GM19452 (cell line): ENCODE data around the gene PRCD.
"Not testable (repeated sequence)": the region's sequence is repeated elsewhere in the genome, so short reads cannot be mapped to it uniquely, and the experiment has no call there.

Experiments used
- ATAC-seq: cut with Tn5 transposase; IDR thresholded peaks from one replicate; pipeline ENCODE4 v1.9.1; 2021; ENCODE audit not compliant: unreplicated experiment

Gene PRCD

DNA sequence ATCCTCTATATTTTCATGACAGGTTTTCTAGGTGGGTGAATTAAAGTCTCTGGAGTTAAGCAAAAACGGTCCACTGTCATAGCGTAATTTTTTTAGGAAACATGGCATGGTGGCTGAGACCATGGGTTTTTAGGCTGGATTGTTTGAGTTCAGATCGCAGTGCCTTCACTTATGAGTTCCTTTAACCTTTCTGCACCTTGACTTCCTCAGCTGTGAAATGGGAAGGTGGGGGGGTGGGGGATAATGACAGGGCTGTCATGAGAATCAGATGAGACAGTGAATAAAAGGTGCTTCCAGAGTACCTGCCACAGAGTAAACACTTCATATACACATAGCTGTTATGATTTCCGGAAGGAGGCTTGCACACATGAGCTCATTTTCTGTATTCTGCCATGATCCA, 11.8 kb downstream of the PRCD start:
- no peak for ATAC-seq

DNA sequence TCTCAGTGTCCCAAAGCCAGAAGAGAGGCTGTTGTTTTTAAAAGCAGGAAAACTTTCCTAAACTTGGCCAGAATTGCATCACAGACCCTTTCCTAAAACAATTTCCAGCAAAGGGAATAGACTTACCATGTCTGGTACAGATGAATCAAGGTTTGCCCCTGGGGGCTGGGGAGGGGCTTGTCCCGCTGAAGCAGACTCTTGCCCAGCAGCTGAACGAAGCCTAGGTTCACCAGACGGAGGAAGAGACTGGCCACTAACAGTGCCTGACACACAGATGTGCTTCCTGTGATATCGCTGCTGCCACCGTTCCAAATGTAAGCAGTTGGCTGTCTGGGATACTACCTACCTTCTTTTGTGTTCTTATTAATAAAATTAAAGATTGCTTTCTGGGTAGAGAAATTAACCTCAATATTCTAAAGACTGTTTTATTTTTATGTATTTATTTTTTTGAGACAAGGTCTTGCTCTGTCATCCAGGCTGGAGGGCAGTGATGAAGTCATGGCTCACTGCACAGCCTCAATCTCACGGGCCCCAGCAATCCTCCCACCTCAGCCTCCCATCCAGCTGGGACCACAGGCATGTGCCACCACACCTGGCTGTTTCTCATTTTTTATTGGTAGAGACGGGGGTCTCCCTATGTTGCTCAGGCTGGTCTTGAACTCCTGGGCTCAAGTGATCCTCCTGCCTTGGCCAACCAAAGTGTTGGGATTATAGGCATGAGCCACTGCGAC, 13.5 kb downstream of the PRCD start:
- no peak for ATAC-seq

DNA sequence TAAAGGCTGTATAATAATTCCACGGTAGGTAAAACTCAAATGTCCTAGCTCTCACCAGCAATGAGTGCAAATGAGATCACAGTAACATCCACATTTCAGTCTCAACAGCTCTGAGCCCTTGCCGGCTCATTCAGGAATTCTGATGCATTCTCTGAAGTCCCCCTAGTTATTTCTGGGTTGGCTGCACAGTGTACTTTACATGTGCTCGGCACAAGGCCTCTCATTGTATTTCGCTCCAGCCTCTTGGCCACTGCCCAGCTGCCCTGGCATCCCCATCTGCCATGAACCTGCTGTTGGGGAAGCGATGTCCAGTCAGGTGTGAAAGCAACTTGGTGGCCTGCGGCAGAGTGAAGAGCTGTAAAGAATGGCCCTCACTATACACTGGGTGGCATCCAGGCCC, 14.3 kb downstream of the PRCD start:
- ATAC-seq, result no peak

DNA sequence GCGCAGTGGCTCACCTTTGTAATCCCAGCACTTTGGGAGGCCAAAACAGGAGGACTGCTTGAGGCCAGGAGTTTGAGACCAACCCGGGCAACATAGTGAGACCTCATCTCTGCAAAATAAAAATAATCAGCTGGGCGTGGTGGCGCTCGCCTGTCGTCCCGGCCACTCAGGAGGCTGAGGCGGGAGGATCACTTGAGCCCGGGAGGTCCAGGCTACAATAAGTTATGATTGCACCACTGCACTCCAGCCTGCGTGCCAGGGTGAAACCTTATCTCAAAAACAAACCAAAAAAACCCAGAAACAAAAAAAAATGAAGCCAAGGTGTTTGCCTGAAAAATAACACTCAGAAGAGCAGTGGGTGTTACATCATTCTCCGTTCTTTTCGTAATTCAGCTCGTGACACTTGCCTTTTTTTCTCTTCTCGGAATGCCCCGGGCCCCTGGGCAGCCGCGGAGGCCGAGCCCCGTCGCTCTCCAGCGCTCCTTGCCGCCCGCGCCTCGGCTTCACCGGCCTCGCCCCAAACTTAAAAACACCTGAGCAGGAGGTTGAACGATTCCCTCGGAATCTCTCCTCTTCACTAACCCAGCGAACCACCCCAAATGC, 17.0 kb downstream of the PRCD start:
- peak; percentile 15 for ATAC-seq

DNA sequence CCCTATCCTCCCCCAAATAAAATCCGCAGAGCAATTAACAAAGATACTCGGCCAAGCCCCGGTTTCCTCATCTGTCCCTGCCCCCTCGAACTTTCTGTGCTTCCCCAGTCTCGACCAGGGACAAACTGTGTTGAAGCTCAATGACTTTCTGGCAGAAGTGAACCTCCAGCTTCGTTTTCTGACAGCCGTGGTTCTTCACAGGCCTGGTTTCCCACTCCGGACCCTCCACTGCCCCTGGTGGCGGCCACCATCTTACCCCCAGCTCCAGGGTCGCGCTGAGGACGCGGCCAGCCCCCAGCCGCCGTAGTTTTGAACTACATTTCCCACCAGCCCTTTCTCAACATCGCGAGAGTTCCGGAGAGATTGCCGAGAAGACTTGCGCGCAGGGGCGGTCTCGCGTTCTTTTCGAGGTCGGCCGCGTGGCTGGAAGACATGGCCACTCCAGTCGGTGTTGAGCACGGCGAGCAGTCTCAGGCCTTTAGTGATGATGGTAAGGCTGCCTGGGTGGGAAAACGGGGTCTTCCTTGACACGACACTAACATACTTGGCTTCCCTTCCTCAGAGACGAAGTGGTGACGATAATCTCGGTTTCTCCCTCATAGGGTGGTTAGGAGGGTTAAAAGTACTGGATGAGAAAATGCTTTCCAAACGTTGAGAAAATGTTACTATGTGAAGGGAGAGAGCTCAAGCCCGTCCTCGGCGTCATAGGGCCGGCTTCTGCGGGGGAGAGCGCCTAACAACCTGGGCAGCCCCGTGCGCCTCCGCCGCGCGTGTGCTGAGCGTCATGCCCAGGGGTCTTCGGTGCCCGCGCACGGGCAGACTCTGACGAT, 17.7 kb downstream of the PRCD start:
- ATAC-seq, result peak; percentile 80

DNA sequence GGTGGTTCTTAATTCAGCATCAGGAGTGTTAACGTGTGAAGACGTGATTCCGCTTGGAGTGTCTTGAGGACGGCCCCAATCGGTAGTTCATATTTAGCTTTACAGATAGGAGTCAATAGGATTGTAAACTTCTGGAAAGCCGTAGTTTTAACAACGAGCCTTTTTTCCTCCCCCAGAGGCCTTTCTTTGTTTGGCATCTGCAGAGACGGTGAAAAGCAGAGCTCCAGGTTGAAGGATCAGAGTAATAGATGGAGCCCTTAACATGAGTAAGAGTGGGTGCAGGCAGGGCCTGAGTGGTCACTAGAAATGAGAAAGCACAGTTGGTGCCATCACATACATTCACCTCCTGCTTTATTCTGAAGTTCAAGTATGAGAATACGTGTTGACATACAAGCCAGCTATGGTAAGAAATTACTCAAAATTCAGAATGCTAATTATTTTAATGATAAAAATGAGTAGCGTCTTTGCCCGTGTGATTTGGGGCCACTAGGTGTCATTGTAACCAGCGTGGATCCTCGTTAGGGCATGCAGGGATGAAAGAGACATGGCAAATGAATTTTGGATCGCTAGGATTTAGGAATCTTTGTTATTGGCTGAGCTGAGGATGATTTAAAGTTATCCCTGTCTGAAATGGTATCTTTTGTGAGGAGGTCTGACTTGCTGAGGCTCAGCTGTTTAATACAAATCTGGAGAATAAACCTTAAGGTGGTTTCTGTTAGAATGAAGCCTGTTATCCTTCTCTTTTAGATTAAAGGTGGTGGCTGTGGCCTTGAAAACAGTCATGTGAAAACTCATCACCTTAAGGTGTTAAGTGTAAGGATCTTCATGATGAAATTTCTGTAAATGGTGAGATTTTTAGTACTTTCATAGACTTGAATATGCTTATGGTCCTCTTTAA, 18.6 kb downstream of the PRCD start:
- no peak for ATAC-seq

DNA sequence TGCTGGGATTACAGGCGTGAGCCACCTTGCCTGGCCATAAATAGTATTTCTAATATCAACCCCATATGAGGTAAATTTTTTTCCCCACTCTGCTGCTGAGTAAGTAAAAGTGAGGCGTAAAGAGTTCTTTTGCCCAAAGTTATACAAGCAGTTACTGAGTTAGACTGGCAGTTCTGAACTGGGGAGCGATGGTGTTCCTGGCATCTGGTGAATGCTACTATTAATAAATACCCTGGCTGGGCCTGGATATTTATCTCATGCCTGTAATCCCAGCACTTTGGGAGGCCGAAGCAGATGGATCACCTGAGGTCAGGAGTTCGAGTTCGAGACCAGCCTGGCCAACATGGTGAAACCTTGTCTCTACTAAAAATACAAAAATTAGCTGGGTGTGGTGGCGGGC, 19.6 kb downstream of the PRCD start:
- not testable (repeated sequence) for ATAC-seq

DNA sequence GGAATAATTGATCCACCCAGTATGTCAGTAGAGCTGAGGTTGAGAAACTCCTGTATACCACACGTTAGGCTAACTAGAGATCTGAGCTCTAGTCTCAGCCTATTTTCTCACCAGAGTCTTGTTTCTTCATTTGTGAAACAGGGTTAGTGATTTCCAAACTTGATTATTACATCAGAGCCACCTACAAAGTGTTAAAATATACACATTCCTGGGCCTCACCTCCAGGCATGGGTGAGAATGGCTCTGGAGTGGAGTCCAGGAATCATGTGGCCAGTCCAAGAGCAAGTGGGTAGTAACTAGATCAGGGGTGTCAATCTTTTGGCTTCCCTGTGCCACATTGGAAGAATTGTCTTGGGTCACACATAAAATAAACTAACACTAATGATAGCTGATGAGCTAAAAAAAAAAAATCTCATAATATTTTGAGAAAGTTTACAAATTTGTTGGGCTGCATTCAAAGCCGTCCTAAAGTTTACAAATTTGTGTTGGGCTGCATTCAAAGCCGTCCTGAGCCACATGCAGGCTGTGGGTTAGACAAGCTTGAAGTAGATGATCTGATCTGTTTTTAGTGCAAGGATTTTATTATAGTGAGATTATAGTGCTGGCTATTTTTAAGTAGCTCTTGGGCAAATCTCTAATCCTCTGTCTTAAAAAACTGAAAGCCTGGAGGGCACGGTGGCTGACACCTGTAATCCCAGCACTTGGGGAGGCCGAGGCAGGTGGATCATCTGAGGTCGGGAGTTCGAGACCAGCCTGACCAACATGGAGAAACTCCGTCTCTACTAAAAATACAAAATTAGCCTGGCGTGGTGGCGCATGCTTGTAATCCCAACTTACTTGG, 20.4 kb downstream of the PRCD start:
- ATAC-seq, result no peak

DNA sequence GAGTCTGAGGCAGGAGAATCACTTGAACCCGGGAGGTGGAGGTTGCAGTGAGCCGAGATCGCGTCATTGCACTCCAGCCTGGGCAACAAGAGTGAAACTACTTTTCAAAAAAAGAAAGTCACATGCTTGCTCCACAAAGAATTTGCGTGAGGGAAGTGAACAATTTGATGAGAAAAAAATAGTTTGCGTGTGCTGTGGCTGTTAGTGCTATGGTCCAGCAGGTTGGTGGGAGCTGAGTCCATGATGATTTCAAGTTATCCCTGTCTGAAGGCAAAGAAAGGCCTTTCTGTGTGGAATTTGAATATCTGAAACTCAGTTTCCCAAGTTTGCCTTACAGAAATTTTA, 21.0 kb downstream of the PRCD start:
- no peak for ATAC-seq

DNA sequence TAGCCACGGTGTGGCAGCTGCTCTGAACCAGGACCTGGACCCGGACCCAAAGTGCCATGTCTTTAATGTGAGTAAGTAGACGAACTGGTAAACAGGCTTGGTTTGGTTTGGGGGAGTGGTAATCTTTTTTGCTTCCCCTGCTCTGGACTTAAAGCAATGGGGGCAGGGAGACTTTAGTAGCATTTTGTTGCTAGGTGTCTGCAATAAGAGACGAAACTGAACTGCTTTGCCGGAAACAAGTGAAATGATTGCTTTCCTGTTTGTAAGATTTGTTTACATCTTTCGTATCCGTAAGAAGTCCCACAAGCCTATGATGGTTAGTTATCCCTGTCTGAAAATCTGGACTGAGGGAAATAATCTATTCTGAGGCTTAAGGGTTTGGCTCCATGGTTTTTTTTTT, 21.5 kb downstream of the PRCD start:
- no peak for ATAC-seq

DNA sequence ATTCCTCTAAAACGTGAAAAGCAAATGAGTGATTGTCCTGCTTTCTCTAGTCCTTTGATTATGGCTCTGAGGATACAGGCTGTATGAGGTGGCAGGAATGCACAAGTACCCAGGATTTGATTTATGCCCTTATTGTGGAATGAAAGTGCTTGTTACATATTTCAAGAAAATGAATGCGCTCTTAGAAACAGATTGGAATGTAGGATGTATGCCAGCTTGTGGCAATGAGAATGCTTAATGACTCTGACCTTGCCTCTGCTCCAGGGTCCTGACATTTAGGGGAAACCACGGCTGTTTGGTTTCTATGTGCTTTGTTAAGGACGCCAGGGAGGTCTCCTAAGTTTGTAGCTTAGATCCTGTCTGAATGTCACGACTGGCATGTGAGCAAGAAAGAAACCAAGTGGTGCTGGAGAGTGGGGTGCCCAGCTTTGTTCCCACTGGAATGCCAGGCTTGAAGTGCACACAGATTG, 22.0 kb downstream of the PRCD start:
- ATAC-seq, result no peak

DNA sequence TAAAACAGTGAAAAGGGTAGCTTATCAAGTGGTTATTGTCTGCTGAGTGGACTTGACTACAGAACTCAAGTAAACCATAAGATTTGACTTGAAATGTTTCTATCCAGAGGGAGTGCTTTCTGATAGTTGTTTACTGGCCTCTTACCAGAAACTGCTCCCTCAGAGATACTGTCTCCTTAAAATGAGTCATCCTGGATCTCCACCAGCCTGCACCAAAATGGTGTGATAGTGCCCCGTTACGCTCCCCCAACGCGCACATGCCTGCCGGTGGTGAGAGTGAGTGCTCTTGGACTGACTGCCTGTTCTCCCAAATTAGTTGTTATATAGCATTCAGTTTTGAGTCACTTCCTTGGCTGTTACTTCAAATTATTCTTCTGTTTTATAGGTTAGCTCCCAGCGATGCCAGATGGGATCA, 22.9 kb downstream of the PRCD start:
- ATAC-seq, result no peak

DNA sequence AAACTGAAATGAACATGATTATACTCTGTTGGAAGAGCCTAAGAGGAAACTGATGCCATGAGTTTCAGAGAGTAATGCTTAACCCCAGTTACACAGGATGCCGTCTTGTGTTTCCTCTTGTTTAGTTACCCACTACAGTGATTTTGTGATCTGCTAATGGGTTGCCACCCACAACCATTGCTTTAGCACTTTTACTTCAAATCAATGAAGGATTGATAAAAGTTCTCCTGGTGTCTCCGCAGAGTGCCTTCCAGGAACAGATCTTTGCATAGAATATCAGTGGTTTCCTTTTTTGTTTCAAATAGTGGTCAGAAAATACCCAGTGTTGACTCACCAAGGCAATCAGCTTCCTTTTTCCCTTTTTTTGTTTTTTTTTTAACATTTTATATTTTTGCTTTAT, 23.5 kb downstream of the PRCD start:
- not testable (repeated sequence) for ATAC-seq

DNA sequence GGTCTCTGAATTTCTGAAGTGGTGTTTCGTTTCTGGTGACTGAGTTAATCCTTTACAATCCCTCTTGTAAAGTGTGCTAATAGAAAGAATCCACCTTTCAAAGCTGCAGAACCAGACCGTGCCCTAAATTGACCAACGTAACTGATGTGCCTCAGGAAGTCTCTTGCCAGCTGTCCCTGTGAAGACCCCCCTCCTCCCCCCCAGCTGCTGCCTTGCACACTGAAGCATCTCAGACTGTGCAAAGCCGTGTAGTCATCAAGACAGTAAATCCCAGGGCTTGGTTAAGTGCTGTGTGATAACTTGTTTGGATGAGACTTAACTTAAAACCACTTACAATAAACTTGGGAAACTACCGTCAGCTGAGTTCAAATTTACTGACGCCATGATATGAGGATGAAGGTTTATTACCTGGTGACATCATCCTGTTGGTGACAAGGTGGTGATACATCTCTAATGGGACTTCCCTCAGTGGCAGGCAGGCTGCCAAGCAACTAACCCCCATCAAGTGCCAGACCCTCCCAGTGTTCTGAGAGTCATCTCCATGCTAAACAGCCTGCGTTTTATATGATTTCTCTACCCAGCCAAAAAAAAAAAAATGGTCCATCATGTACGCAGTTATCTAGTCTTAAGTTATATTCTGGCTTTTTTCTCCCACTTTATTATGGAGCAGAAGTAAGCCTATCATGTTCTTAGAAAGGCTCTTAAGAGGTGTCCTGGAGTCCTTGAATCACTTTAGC, 25.3 kb downstream of the PRCD start:
- ATAC-seq, result not testable (repeated sequence)

DNA sequence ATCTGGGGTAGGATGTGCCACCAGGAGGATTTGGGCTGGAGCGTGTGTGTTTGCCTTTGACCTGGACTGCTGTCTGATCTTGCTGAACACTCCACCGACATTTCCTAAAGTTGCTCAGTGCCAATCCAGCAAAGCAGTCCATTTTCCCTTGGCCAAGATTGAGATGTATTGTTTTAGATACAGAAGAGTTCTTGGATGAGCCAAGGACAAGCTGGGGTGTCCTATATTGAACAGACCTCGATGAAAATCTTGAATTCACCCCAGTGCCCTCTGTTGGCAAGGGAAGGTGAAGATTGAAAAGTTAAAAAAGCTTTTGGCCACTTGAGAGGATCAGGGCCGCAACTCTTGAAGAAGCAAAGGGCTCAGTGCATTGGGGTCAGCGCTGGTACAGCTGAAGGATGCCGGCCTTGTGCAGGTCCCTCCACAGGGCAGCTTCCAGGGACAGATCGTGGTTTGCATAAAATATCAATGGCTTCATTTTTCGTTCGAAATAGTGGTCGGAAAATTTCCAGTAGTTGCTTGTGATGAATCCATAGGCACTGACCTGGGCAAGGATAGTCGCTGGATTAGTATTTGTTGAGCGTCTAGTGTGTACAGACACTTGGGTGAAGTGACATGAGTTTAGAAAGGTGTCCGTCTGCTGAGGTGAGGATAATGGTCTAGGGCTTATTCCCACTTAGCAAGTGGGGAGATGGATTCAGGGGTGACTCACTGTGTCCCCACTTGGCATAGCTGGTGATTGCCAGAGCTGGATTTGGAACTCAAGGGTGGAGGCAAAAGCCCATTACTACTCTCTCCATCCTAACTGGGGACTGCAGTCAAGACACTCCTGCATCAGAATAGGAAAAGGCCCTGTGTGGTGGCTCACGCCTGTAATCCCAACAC, 26.1 kb downstream of the PRCD start:
- ATAC-seq, result no peak

DNA sequence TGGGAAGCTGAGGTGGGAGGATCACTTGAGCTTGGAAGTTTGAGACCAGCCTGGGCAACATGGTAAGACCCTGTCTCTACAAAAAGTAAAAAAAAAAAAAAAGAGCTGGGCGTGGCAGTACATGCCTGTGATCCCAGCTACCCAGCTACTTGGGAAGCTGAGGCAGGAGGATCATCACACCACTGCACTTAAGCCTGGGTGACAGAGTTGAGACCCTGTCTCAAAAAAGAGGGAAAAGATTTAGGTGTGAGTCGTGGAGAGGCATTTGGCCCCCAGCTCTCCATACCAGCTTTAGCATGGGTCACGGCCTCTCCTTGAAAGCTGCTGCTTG, 26.7 kb downstream of the PRCD start:
- no peak for ATAC-seq

DNA sequence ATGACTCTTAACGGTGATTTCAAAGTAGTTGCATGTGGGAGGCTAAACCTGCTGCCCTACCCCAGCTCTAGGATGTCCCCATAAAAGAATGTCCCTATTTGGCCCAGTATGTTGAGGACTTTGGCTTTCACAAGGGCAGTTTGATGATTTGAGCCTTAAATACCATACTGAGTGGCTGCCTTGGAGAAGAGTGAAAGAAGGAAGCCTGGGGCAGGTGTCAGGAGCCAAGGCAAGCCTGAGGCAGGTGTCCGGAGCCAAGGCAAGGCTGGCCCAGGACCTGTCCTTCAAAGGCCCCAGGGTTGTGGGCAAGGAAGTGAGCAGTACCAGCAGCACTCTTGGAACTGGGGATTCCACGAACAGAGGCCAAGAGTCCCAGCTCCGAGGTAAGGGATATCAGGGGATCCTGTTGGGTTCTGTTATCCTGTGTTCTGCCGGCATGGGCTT, 27.2 kb downstream of the PRCD start:
- no peak for ATAC-seq

DNA sequence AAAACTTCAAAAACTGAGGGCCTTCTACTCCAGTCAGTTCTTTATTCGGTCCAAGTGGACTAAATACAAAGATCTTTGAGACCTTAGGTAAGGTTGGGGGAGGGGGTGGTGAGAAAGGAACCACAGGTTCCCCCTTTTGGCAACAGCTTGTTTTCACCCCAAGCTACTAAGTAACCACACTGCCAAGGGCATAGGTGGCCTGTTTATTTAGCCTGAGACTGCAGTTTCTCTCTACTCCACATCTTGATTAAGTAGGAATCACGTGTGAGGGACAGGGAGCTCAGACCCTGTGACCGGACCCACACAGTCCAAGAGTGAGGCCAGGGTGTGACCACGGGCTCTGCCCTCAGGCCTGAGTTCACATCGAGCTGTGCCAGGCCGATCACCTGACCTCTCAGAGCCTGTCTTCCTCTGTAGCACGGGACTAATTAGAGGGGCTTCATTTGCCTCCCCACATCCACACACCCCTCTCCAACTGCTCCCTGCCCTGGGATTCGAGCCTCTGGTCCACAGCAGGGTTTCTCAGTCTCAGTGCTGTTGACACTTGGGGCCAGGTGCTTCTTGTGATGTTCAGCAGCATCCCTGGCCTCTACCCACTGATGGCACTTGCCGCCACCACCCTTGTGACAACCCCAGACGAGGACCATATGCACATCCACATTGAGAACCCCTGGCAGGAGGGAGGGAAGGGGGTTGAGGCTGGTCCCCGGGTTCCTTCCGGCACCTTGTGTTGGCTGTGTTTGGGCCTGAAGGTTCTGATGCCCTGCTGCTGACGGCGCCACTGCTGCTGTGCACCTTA, 28.0 kb downstream of the PRCD start:
- no peak for ATAC-seq
